B cell (primary cell): ENCODE data around the gene RHBDL1. TPM values are rescaled to one million over a fixed set of nuclear protein-coding genes. Genes with fewer than 3 reads are reported as not detected.
A peak's percentile ranks its signal among the peaks of the same experiment; 100 is the strongest.

Source experiments
- ATAC-seq: fragments of 200-7000 bp; cut with Tn5 transposase; one replicate; pipeline ENCODE4 v1.10.0; 2021; ENCODE audit warnings: low read depth, mild to moderate bottlenecking, moderate number of reproducible peaks, moderate library complexity
- CTCF ChIA-PET: fragments of 350-600 bp; sonication (Branson Sonifier 250); formaldehyde crosslinking; loops from one replicate; lab custom pipeline; 2021; ENCODE audit warnings: antibody characterized with exemption, inconsistent platforms; lab: Charles Lee
- POLR2A ChIA-PET: fragments of 350-600 bp; sonication (Branson Sonifier 250); formaldehyde crosslinking; loops from one replicate; lab custom pipeline; 2021; ENCODE audit warnings: antibody characterized with exemption; lab: Charles Lee
- DNase-seq: peaks from one replicate; pipeline ENCODE4 v3.0.0; 2013
- H2AFZ ChIP-seq: 2 replicates; pipeline ENCODE4 v1.6.1; 2012; ENCODE audit warnings: mild to moderate bottlenecking, low read depth, low read length; ENCODE audit not compliant: insufficient read depth, poor library complexity, severe bottlenecking
- H3K27ac ChIP-seq, 2 donors: 1 replicate in 1 of 2; 2 replicates in 1 of 2; pipeline ENCODE4 v1.5.1; 2012 to 2013; ENCODE audit warnings: low read length in 2 of 2, mild to moderate bottlenecking in 2 of 2, moderate library complexity in 1 of 2
- H3K27me3 ChIP-seq, 4 experiments: fragments of 200-600 bp in 1 of 4; sonication (generic) in 1 of 4; replicated peaks in 1 of 4; 1 replicate in 2 of 4; 2 replicates in 2 of 4; pipeline versions ENCODE4 v1.6.1 to v1.7.0; 2013 to 2016; ENCODE audit warnings: low read length in 3 of 4, mild to moderate bottlenecking in 2 of 4, mixed read lengths in 1 of 4, moderate library complexity in 1 of 4; ENCODE audit not compliant: insufficient read depth in 4 of 4, control insufficient read depth in 3 of 4; ENCODE audit errors: control extremely low read depth in 1 of 4
- H3K36me3 ChIP-seq, 2 experiments: replicated peaks in 1 of 2; 1 replicate in 1 of 2; 2 replicates in 1 of 2; pipeline versions ENCODE4 v1.6.1 to v1.7.1; 2013; ENCODE audit warnings: low read length in 1 of 2; ENCODE audit not compliant: insufficient read depth in 2 of 2, control insufficient read depth in 1 of 2; ENCODE audit errors: control extremely low read depth in 1 of 2, extremely low read depth in 1 of 2
- H3K4me1 ChIP-seq, 2 donors: fragments of 200-600 bp in 1 of 2; sonication (generic) in 1 of 2; 1 replicate in 1 of 2; 2 replicates in 1 of 2; pipeline versions ENCODE4 v1.5.1 to v1.6.1; 2013 to 2017; ENCODE audit warnings: low read length in 2 of 2; ENCODE audit not compliant: control insufficient read depth in 2 of 2, insufficient read depth in 2 of 2
- H3K4me2 ChIP-seq: replicated peaks from 2 replicates; pipeline ENCODE3; 2012; ENCODE audit warnings: mild to moderate bottlenecking, low read depth, low read length; ENCODE audit not compliant: poor library complexity, severe bottlenecking
- H3K4me3 ChIP-seq, 5 experiments: fragments of 200-600 bp in 1 of 5; sonication (generic) in 1 of 5; 1 replicate in 3 of 5; 2 replicates in 2 of 5; pipeline versions ENCODE4 v1.5.1 to v1.7.0; 2011 to 2016; ENCODE audit warnings: low read length in 4 of 5, mild to moderate bottlenecking in 4 of 5, low read depth in 2 of 5, control low read depth in 1 of 5, moderate library complexity in 1 of 5; ENCODE audit not compliant: insufficient read depth in 1 of 5; ENCODE audit errors: control extremely low read depth in 1 of 5, extremely low read depth in 1 of 5
- H3K79me2 ChIP-seq: fragments of 200-600 bp; sonication (generic); one replicate; pipeline ENCODE4 v1.6.0; 2016; ENCODE audit warnings: low read length; ENCODE audit not compliant: control insufficient read depth, insufficient read depth
- H3K9ac ChIP-seq: fragments of 200-600 bp; sonication (generic); 2 replicates; pipeline ENCODE4 v1.6.1; 2017; ENCODE audit warnings: mild to moderate bottlenecking, low read length, moderate library complexity
- H3K9me3 ChIP-seq, 3 donors: one replicate each; pipeline versions ENCODE4 v1.6.1 to v1.7.1; 2013; ENCODE audit warnings: low read length in 2 of 3; ENCODE audit not compliant: control insufficient read depth in 2 of 3, insufficient read depth in 1 of 3; ENCODE audit errors: control extremely low read depth in 1 of 3
- H4K20me1 ChIP-seq: 2 replicates; pipeline ENCODE4 v1.6.0; 2012; ENCODE audit warnings: mild to moderate bottlenecking, low read length; ENCODE audit not compliant: insufficient read depth, control insufficient read depth, poor library complexity, severe bottlenecking
- H3K27ac Mint-ChIP-seq: one replicate; pipeline ENCODE4 v1.8.0; 2021; ENCODE audit warnings: mixed read lengths
- H3K27me3 Mint-ChIP-seq: one replicate; pipeline ENCODE4 v1.8.0; 2021; ENCODE audit warnings: mixed read lengths
- H3K4me1 Mint-ChIP-seq: one replicate; pipeline ENCODE4 v1.8.0; 2021; ENCODE audit warnings: mixed read lengths
- H3K4me3 Mint-ChIP-seq: one replicate; pipeline ENCODE4 v1.8.0; 2021; ENCODE audit warnings: mixed read lengths
- H3K9me3 Mint-ChIP-seq: one replicate; pipeline ENCODE4 v1.8.0; 2022; ENCODE audit warnings: mixed read lengths; ENCODE audit not compliant: insufficient read depth
- CTCF ChIP-seq: fragments of 200-600 bp; IDR thresholded peaks from one replicate; pipeline ENCODE4 v1.8.0; 2022; ENCODE audit warnings: antibody characterized with exemption, mild to moderate bottlenecking
- EZH2 ChIP-seq: IDR thresholded peaks from 2 replicates; pipeline ENCODE4 v1.6.1; 2012; ENCODE audit warnings: borderline replicate concordance, low read depth, mild to moderate bottlenecking, moderate library complexity, low read length; ENCODE audit not compliant: insufficient read depth, poor library complexity, severe bottlenecking
- WGBS: methylation state at CpG from one replicate; pipeline ENCODE4 v1.1.5; 2013; ENCODE audit warnings: missing lambda C conversion rate; ENCODE audit not compliant: insufficient coverage; 5-methylcytosine and 5-hydroxymethylcytosine counted together
- intact Hi-C: fragments of 100-400 bp; cut with micrococcal nuclease; formaldehyde crosslinking; loops from one replicate; pipeline ENCODE4 v1.10.0; 2022
- polyA plus RNA-seq: library from polyadenylated mRNA; depleted of rRNA; stranded (reverse); fragments of >200 nt; gene quantifications from 2 replicates; pipeline ENCODE4 v1.2.3, GENCODE V29; 2012
- total RNA-seq, 2 donors: library from RNA; stranded (reverse); fragments of 120-200 nt in 1 of 2; gene quantifications; 1 replicate in 1 of 2; 2 replicates in 1 of 2; pipeline versions ENCODE4 v1.2.3 to v1.2.4, GENCODE V29; 2013 to 2022

The RHBDL1 gene
- total and polyA plus RNA-seq, 2 donors (not counting 1 experiment from before 2014, with no cell fraction given) = 0.76 to 1.6 TPM

- no peak for TF ChIP-seq CTCF
- no peak for TF ChIP-seq EZH2
- Histone ChIP-seq H2AFZ (no peak overlapping the region), H3K79me2 (peaks cover 50% of the 10 kb centered on the region), H3K9me3 (no peaks in the 10 kb centered on the region), H3K4me3 (no peak overlapping the region), H3K36me3 (peaks cover 0 to 27% of the 10 kb centered on the region in 2 experiments), H3K9ac (no peak overlapping the region), H3K27ac (peak overlapping the region in 1 of 2 donors; percentile 89), H3K4me1 (peaks cover 37 to 51% of the 10 kb centered on the region in 2 donors), H3K27me3 (no peaks in the 10 kb centered on the region), H4K20me1 (peaks cover 35% of the 10 kb centered on the region), H3K4me2 (peak overlapping the region; percentile 97)
- DNase-seq (no peak), ATAC-seq (no peak)
- 96% methylated on average over 61 of the region's 61 CpGs for WGBS
- H3K27ac Mint-ChIP-seq = no peak overlapping the region
- ChIA-PET CTCF (no interaction called here), POLR2A (no interaction called here)
- intact Hi-C loops = loop anchor here (1.0 to 5.0 kb wide), 6 partner anchors 16 to 56 kb away; partner anchors contain the start of genes ANTKMT, CIAO3, MCRIP2 and RHOT2
- H3K27me3 Mint-ChIP-seq = no peaks in the 10 kb centered on the region
- peaks cover 36% of the 10 kb centered on the region for H3K4me1 Mint-ChIP-seq
- H3K4me3 Mint-ChIP-seq = no peak overlapping the region
- no peaks in the 10 kb centered on the region for H3K9me3 Mint-ChIP-seq
Measured at GRCh38 chr16:684961-685696, 9.7 kb downstream of the RHBDL1 start.

GRCh38 chr16:685967-686366 lies 10.5 kb downstream of the RHBDL1 start:
- WGBS = 80% methylated on average over 10 of the region's 10 CpGs
- peaks cover 0 to 27% of the 10 kb centered on the region in 2 experiments for H3K36me3 ChIP-seq
- H3K27me3 ChIP-seq = no peaks in the 10 kb centered on the region
- Mint-ChIP-seq H3K9me3 (no peaks in the 10 kb centered on the region), H3K27ac (peak overlapping the region; percentile 26), H3K4me3 (peak overlapping the region; percentile 39), H3K27me3 (no peaks in the 10 kb centered on the region), H3K4me1 (peaks cover 38% of the 10 kb centered on the region)
- intact Hi-C loops = loop anchor here (2.0 kb wide), 3 partner anchors 17 to 55 kb away; partner anchors contain the start of genes CIAO3 and RHOT2
- H3K4me1 ChIP-seq = peaks cover 34 to 54% of the 10 kb centered on the region in 2 donors
- no peak overlapping the region for H3K4me2 ChIP-seq
- H3K9me3 ChIP-seq = peaks cover 0 to 7% (median 0%) of the 10 kb centered on the region in 3 donors
- H3K9ac ChIP-seq = no peak overlapping the region
- H2AFZ ChIP-seq = no peak overlapping the region
- no peak overlapping the region for H3K27ac ChIP-seq
- H3K4me3 ChIP-seq = no peak overlapping the region
- no peak for TF ChIP-seq EZH2
- no peak for TF ChIP-seq CTCF
- ATAC-seq (no peak), DNase-seq (no peak)
- POLR2A ChIA-PET = no interaction called here
- H3K79me2 ChIP-seq = peaks cover 47% of the 10 kb centered on the region
- H4K20me1 ChIP-seq = peaks cover 31% of the 10 kb centered on the region
- CTCF ChIA-PET = no interaction called here
